GM18507 (cell line): ENCODE data around the gene EXOC6B.
A peak's percentile ranks its signal among the peaks of the same experiment; 100 is the strongest.

Source experiments
- DNase-seq: peaks from one replicate; pipeline ENCODE4 v3.0.0; 2011; ENCODE audit warnings: low read depth; ENCODE audit not compliant: insufficient read length; ENCODE audit errors: extremely low spot score
- FAIRE-seq: peaks from 2 replicates; lab custom pipeline; 2011; peaks lifted over from hg19 to GRCh38; lab: Jason Lieb, UNC

The EXOC6B gene

GRCh38 chr2:72138921-72139381 lies 686.9 kb downstream of the EXOC6B start:
- DNase-seq: no peak
- no peak for FAIRE-seq

GRCh38 chr2:72138011-72138881 lies 687.6 kb downstream of the EXOC6B start:
- DNase-seq (no peak), FAIRE-seq (no peak)

GRCh38 chr2:72137498-72138010 lies 688.3 kb downstream of the EXOC6B start:
- peak; percentile 54 for DNase-seq
- FAIRE-seq: no peak

GRCh38 chr2:72136933-72137497 lies 688.8 kb downstream of the EXOC6B start:
- no peak for FAIRE-seq
- DNase-seq: no peak

- FAIRE-seq (no peak), DNase-seq (no peak)
Observed at GRCh38 chr2:72136331-72136730, 689.5 kb downstream of the EXOC6B start.

GRCh38 chr2:72135921-72136320 lies 689.9 kb downstream of the EXOC6B start:
- DNase-seq (no peak), FAIRE-seq (no peak)

- FAIRE-seq: no peak
- DNase-seq: no peak
Observed at GRCh38 chr2:72134997-72135800, 690.6 kb downstream of the EXOC6B start.

- no peak for DNase-seq
- no peak for FAIRE-seq
Observed at GRCh38 chr2:72134408-72134996, 691.3 kb downstream of the EXOC6B start.

GRCh38 chr2:72133721-72134407 lies 692.0 kb downstream of the EXOC6B start:
- FAIRE-seq (no peak), DNase-seq (no peak)

GRCh38 chr2:72132981-72133720 lies 692.7 kb downstream of the EXOC6B start:
- no peak for DNase-seq
- FAIRE-seq: no peak

GRCh38 chr2:72131916-72132841 lies 693.7 kb downstream of the EXOC6B start:
- DNase-seq (no peak), FAIRE-seq (no peak)

GRCh38 chr2:72131371-72131891 lies 694.4 kb downstream of the EXOC6B start:
- DNase-seq: no peak
- no peak for FAIRE-seq

GRCh38 chr2:72130659-72131360 lies 695.0 kb downstream of the EXOC6B start:
- FAIRE-seq (no peak), DNase-seq (no peak)

- DNase-seq (no peak), FAIRE-seq (no peak)
Observed at GRCh38 chr2:72129681-72130340, 696.0 kb downstream of the EXOC6B start.

- FAIRE-seq (no peak), DNase-seq (no peak)
Observed at GRCh38 chr2:72128843-72129227, 697.0 kb downstream of the EXOC6B start.
